Suprapubic skin (tissue), 4 donors: ENCODE data around the gene TPCN1. TPM values are rescaled to one million over a fixed set of nuclear protein-coding genes. Genes with fewer than 3 reads are reported as not detected.

Source experiments
- DNase-seq, 2 donors: peaks; one replicate each; pipeline ENCODE4 v3.0.0-alpha.2; 2019; ENCODE audit warnings: low spot score in 2 of 2
- H3K27ac ChIP-seq: fragments of 200-600 bp; sonication (generic); one replicate; pipeline ENCODE4 v1.5.1; 2019
- H3K27me3 ChIP-seq: fragments of 200-600 bp; sonication (generic); one replicate; pipeline ENCODE4 v1.5.1; 2019
- H3K36me3 ChIP-seq: fragments of 200-600 bp; sonication (generic); one replicate; pipeline ENCODE4 v1.5.1; 2019
- H3K4me1 ChIP-seq: fragments of 200-600 bp; sonication (generic); one replicate; pipeline ENCODE4 v1.5.1; 2019
- H3K4me3 ChIP-seq: fragments of 200-600 bp; sonication (generic); one replicate; pipeline ENCODE4 v1.5.1; 2019; ENCODE audit warnings: mild to moderate bottlenecking
- H3K9me3 ChIP-seq: fragments of 200-600 bp; sonication (generic); one replicate; pipeline ENCODE4 v1.5.1; 2019
- EP300 ChIP-seq: sonication (generic); formaldehyde crosslinking; IDR thresholded peaks from one replicate; pipeline ENCODE4 v1.6.1; 2017; ENCODE audit warnings: antibody characterized with exemption
- POLR2A ChIP-seq, 2 donors: fragments of 450-650 bp; IDR thresholded peaks; one replicate each; pipeline ENCODE4 v1.6.1; 2017; ENCODE audit warnings: antibody characterized with exemption in 2 of 2, mild to moderate bottlenecking in 2 of 2, moderate library complexity in 2 of 2
- POLR2AphosphoS5 ChIP-seq, 3 donors: sonication (generic); formaldehyde crosslinking; IDR thresholded peaks; one replicate each; pipeline ENCODE4 v1.6.1; 2017; ENCODE audit warnings: antibody characterized with exemption in 3 of 3
- WGBS: methylation state at CpG from one replicate; pipeline ENCODE4 v1.1.5; 2018; 5-methylcytosine and 5-hydroxymethylcytosine counted together
- total RNA-seq, 4 donors: library from RNA; depleted of rRNA; stranded (reverse); fragments of >200 nt; gene quantifications; one replicate each; pipeline ENCODE4 v1.1.0, GENCODE V29; 2016
- TF ChIP-seq, protein P1 (sequence below), 2 donors: fragments of 200-600 bp in 1 of 2; fragments of 450-650 bp in 1 of 2; sonication (generic) in 1 of 2; IDR thresholded peaks; one replicate each; pipeline ENCODE4 v1.5.1; 2016 to 2019; ENCODE audit warnings: antibody characterized with exemption in 2 of 2, mild to moderate bottlenecking in 1 of 2, moderate library complexity in 1 of 2

The TPCN1 gene
- total RNA-seq, 4 donors from 2014 or later: 15.5 to 74.1 (median 35.6) TPM

DNA sequence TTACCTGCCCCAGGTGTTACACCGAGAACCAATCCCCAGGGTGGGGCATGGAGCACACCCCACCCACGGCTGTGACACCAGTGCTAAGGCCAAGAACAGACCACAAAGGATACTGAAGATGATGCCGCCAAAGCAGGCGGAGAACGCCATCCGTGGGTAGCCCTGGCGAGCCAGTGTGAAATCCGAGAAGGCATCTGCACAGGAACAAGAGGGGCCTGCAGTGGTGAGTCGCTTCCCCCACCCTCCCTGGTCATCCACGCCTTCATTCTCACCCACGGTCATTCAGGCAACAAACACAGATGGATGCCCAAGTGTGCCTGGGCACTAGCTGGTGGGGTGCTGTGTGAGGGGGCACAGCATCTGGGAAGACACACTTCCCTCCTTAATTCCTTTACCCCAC lies 85.1 kb downstream of the TPCN1 start:
- no peaks in the 10 kb centered on the region for H3K27me3 ChIP-seq
- H3K9me3 ChIP-seq: no peaks in the 10 kb centered on the region
- H3K4me3 ChIP-seq: no peak overlapping the region
- TF ChIP-seq, protein P1, sequence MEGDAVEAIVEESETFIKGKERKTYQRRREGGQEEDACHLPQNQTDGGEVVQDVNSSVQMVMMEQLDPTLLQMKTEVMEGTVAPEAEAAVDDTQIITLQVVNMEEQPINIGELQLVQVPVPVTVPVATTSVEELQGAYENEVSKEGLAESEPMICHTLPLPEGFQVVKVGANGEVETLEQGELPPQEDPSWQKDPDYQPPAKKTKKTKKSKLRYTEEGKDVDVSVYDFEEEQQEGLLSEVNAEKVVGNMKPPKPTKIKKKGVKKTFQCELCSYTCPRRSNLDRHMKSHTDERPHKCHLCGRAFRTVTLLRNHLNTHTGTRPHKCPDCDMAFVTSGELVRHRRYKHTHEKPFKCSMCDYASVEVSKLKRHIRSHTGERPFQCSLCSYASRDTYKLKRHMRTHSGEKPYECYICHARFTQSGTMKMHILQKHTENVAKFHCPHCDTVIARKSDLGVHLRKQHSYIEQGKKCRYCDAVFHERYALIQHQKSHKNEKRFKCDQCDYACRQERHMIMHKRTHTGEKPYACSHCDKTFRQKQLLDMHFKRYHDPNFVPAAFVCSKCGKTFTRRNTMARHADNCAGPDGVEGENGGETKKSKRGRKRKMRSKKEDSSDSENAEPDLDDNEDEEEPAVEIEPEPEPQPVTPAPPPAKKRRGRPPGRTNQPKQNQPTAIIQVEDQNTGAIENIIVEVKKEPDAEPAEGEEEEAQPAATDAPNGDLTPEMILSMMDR (IDR thresholded peaks at IDR 0.05): no peak
- no peak for TF ChIP-seq EP300
- TF ChIP-seq POLR2AphosphoS5 (IDR thresholded peaks at IDR 0.05): no peak
- no peak for TF ChIP-seq POLR2A (IDR thresholded peaks at IDR 0.05)
- DNase-seq: no peak
- no peaks in the 10 kb centered on the region for H3K4me1 ChIP-seq
- WGBS: 87% methylated on average over 9 of the region's 11 CpGs
- H3K27ac ChIP-seq: no peak overlapping the region
- peaks cover 73% of the 10 kb centered on the region for H3K36me3 ChIP-seq

DNA sequence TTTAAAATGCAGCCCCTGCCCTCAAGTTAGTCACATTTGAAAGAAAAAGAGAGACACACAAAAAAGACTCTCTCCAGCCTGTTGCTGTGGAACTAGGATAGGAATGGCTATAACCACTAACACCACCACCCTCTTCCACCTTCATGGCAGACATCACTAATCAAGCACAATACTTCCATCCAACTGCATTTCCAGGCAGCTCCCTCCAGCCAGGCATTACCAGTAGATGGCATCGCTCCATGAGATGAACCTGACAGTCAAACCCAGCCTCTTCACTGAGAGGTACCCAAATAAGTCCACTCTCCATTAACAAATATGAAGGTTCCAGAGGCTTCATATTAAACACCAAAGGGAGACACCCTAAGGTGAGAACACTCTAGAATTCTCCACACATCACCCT lies 89.2 kb downstream of the TPCN1 start:
- H3K4me1 ChIP-seq: no peaks in the 10 kb centered on the region
- H3K4me3 ChIP-seq: no peak overlapping the region
- H3K27me3 ChIP-seq: no peaks in the 10 kb centered on the region
- no peak overlapping the region for H3K27ac ChIP-seq
- no peak for DNase-seq
- no peaks in the 10 kb centered on the region for H3K9me3 ChIP-seq
- TF ChIP-seq, protein P1 (IDR thresholded peaks at IDR 0.05): no peak
- TF ChIP-seq POLR2AphosphoS5 (IDR thresholded peaks at IDR 0.05) (no peak), POLR2A (IDR thresholded peaks at IDR 0.05) (no peak), EP300 (no peak)
- 88% methylated on average over 1 of the region's 1 CpG for WGBS
- peaks cover 90% of the 10 kb centered on the region for H3K36me3 ChIP-seq

- TF ChIP-seq POLR2AphosphoS5 (IDR thresholded peaks at IDR 0.05): no peak
- TF ChIP-seq, protein P1 (IDR thresholded peaks at IDR 0.05): no peak
- no peak for TF ChIP-seq POLR2A (IDR thresholded peaks at IDR 0.05)
- TF ChIP-seq EP300: no peak
- Histone ChIP-seq H3K4me1 (no peaks in the 10 kb centered on the region), H3K36me3 (peaks cover 90% of the 10 kb centered on the region), H3K9me3 (no peaks in the 10 kb centered on the region), H3K27ac (no peak overlapping the region), H3K4me3 (no peak overlapping the region), H3K27me3 (no peaks in the 10 kb centered on the region)
- WGBS: 79% methylated on average over 7 of the region's 7 CpGs
- DNase-seq: no peak
Measured at GRCh38 chr12:113314121-113314529, 92.9 kb downstream of the TPCN1 start.

GRCh38 chr12:113315358-113315757 lies 94.1 kb downstream of the TPCN1 start:
- Histone ChIP-seq H3K9me3 (no peaks in the 10 kb centered on the region), H3K27ac (no peak overlapping the region), H3K36me3 (peaks cover 90% of the 10 kb centered on the region), H3K4me1 (no peaks in the 10 kb centered on the region), H3K27me3 (no peaks in the 10 kb centered on the region), H3K4me3 (no peak overlapping the region)
- 77% methylated on average over 9 of the region's 9 CpGs for WGBS
- no peak for DNase-seq
- TF ChIP-seq, protein P1 (IDR thresholded peaks at IDR 0.05): no peak
- TF ChIP-seq POLR2A (IDR thresholded peaks at IDR 0.05) (no peak), EP300 (no peak), POLR2AphosphoS5 (IDR thresholded peaks at IDR 0.05) (no peak)

DNA sequence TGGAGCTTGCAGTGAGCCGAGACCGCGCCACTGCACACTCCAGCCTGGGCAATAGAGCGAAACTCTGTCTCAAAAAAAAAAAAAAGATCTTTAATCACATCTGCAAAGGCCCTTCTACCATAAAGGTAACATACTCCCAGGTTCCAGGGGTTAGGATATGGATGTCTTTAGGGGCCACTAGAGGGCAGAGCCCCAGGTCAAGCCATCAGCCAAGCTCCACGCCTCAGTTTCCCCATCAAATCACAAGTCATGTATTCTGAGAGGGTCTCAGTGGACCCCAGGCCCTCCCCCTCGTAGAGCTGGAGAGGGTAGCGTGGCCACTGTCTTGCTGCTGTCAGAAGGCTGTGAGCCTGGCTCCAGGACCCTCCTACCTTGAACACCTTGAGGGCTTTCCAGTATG lies 94.9 kb downstream of the TPCN1 start:
- Histone ChIP-seq H3K36me3 (peaks cover 90% of the 10 kb centered on the region), H3K4me1 (no peaks in the 10 kb centered on the region), H3K4me3 (no peak overlapping the region), H3K27me3 (no peaks in the 10 kb centered on the region), H3K9me3 (no peaks in the 10 kb centered on the region), H3K27ac (no peak overlapping the region)
- no peak for DNase-seq
- WGBS: 97% methylated on average over 7 of the region's 7 CpGs
- TF ChIP-seq POLR2A (IDR thresholded peaks at IDR 0.05): no peak
- no peak for TF ChIP-seq EP300
- no peak for TF ChIP-seq POLR2AphosphoS5 (IDR thresholded peaks at IDR 0.05)
- TF ChIP-seq, protein P1 (IDR thresholded peaks at IDR 0.05): no peak
